Hematopoietic multipotent progenitor cell treated with erythropoietin and hydrocortisone succinate and interleukin-3 and kit ligand, for 4 days (in vitro differentiated cells): ENCODE results near the gene CRCP.
A peak's percentile ranks its signal among the peaks of the same experiment; 100 is the strongest.
"Not testable (repeated sequence)": the region's sequence is repeated elsewhere in the genome, so short reads cannot be mapped to it uniquely, and the experiment has no call there.

ENCODE experiments used
- DNase-seq: peaks from one replicate; pipeline ENCODE4 v3.0.0-alpha.2; 2015

Gene CRCP

DNA sequence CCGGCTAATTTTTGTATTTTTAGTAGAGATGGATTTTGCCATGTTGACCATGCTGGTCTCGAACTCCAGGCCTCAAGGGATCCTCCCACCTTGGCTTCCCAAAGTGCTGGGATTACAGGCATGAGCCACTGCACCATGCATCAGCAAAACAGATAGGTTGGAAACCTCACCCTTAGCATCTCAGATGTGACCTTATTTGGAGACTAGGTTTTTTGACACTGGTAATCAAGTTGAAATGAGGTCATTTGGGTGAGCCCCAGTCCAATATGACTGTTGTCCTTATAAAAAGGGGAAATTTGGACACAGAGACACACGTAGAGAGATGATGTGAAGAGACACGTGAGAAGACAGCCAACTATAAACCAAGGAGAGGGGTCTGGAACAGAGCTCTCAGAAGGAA is 48.0 kb downstream of the CRCP start:
- DNase-seq, result no peak

DNA sequence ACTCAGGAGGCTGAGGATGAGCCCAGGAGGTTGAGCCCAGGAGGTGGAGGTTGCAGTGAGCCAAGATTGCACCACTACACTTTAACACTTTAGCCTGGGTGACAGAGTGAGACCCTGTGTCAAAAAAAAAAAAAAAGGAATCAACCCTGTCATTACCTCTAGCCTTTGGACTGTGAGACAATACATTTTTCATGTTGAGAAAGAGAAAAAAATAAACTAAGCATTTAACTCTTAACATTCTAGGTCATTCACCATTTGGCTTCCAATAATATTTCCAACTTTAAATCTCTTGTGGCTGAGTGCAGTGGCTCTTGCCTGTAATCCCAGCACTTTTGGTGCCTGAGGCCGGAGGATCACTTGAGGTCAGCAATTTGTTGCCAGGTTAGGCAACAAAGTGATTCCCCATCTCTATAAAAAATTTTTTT is 48.6 kb downstream of the CRCP start:
- no peak for DNase-seq

DNA sequence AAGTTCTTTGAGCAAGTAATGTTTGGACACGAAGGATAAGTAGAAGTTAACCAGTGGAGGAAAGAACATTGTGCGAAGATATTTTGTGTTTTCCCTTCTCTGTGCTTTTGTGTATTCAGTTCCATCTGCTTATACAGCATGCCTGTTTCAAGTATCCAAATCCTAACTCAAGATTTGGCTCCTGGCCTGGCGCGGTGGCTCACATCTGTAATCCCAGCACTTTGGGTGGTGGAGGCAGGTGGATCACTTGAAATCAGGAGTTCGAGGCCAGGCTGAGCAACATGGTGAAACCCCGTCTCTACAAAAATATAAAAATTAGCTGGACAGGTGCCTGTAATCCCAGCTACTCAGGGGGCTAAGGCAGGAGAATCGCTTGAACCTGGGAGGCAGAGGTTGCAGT is 49.7 kb downstream of the CRCP start:
- no peak for DNase-seq

DNA sequence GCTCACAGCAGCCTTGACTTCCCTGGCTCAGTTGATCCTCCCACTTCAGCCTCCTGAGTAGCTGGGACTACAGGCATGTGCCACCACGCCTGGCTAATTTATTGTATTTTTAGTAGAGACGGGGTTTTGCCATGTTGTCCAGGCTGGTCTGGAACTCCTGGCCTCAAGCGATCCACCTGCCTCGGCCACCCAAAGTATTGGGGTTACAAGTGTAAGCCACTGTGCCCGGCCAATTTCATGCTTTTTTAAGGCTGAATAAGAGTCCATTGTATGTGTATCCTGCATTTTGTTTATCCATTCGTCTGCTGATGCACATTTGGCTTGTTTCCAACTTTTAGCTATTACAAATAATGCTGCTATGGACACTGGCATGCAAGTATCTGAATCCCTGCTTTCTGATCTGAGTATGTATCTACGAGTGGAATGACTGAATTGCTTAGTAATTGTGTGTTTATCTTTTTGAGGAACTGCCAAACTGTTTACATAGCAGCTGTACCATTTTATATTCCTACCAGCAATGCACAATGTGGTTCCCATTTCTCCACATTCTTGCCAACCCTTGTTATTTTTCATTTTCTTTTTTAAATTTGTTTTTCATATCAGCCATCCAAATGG is 53.2 kb downstream of the CRCP start:
- DNase-seq, result peak; percentile 38

DNA sequence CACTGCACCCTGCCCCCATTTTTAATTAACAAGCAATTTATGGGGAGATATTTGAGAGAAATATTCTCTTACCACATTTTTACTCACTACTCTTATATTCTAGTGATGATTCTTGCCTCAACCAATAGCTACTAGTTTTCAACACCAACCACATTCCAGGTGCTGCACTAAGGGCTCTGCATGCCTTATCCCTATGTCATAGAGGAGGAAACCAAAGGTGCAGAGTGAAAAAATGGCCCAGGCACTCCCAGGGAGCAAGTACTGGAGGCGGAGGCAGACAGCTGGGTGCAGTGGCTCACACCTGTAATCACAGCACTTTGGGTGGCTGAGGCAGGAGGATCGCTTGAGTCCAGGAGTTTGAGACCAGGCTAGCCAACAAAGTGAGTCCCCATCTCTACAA is 55.0 kb downstream of the CRCP start:
- DNase-seq, result no peak

GRCh38 chr7:66170309-66171231 is 55.9 kb downstream of the CRCP start:
- no peak for DNase-seq

DNA sequence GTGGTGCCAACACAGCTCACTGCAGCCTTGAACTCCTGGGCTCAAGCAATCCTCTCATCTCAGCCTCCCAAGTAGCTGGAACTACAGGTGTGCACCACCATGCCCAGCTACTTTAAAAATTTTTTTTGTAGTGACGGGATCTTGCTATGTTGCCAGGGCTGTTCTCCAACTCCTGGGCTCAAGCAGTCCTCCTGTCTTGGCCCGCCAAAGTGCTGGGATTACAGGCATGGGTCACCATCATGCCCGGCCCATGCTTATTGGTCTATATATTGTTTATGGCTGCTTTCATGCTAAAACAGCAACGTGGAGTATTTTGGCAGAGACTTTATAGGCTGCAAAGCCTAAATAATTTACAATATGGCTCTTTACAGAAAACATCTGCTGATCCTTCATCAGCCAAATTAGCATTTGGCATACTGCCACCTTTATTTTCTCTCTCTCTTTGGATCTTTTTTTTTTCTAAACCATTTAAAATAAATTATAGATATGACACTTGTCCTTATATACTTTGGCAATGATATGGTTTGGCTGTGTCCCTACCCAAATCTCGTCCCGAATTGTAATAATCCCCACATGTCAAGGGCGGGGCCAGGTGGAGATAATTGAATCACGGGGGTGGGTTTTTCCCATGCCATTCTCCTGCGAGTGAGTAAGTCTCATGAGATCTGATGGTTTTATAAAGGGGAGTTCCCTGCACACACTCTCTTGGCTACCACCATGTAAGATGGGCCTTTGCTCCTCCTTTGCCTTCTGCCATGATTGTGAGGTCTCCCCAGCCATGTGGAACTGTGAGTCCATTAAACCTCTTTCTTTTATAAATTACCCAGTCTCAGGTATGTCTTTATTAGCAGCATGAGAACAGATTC is 58.1 kb downstream of the CRCP start:
- not testable (repeated sequence) for DNase-seq

GRCh38 chr7:66173856-66174255 is 59.2 kb downstream of the CRCP start:
- no peak for DNase-seq

GRCh38 chr7:66175006-66175405 is 60.4 kb downstream of the CRCP start:
- not testable (repeated sequence) for DNase-seq

DNA sequence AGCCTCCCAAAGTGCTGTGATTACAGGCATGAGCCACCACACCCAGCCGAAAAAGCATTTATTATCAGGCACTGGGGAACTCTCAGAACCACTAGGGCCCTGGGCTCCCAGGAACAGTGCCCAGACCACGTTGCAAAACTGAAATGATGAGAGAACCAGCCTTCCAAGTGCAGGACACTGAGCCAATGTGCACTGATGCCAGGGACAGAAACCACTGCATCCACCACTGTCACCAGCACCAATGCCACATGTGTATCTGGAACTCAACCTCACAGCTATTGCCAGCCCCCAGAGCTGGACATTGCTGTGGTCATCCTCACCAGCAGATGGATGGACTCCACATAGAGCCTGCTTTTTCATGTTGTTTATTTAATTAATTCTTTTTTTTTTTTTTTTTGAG is 62.3 kb downstream of the CRCP start:
- DNase-seq, result no peak

DNA sequence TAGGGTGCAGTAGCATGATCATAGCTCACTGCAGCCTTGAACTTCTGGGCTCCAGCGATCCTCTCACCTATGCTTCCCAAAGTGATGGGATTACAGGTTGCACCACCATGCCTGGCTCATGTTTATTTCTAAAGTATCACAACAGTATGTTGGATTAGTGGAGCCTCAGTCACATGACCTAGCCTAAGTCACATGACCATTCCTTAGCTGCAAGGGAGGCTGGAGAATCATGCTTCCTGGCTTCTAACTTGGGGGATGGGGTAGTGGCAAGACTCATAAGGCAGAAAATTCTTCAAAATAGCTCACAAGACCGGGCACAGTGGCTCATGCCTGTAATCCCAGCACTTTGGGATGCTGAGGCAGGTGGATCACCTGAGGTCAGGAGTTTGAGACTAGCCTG is 63.6 kb downstream of the CRCP start:
- DNase-seq, result no peak

DNA sequence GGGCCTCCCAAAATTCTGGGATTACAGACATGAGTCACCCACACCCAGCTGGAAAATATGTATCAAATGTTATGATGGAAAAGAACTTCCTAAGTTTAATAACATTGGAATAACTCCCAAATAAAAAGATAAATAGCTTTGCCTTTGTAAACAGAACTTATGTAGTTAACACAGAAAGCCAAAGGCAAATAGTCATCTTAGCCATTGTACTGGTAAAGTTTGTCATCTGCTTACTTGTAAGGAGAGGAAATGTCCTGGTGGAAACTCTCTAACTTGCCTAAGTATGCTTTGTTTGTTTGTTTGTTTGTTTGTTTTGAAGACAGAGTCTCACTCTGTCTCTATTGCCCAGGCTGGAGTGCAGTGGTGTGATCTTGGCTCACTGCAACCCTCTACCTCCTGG is 66.7 kb downstream of the CRCP start:
- DNase-seq, result no peak

DNA sequence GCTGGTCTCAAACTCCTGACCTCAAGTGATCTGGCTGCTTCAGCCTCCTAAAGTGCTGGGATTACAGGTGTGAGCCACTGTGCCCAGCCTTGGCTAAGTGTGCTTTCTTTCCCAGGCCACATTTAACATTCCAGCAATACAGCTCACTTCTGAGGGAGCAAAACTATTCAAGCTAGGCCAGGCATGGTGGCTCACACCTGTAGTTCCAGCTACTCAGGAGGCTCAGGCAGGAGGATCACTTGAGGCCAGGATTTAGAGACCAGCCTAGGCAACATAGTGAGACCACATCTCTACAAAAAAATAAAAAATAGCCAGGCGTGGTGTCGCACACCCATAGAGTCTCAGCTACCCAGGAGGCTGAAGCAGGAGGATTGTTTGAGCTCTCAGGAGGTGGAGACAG is 67.2 kb downstream of the CRCP start:
- no peak for DNase-seq

DNA sequence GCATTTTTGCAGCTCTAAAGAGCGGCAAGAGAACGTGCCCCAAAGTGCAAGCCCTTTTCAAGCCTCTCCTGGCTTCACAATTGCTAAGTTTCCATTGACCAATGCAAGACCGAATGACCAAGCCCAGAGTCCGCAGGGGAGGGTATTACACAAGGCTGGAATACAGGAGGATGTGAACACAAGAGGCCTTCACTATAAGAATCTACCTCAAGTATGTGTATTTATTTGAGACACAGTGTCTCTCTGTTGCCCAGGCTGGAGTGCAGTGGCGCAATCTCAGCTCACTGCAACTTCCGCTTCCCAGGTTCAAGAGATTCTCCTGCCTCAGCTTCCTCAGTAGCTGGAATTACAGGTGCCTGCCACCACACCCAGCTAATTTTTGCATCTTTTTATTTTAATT is 68.3 kb downstream of the CRCP start:
- no peak for DNase-seq

- DNase-seq, result no peak
Observed at GRCh38 chr7:66183700-66184099, 69.1 kb downstream of the CRCP start.

- DNase-seq, result no peak
Observed at GRCh38 chr7:66185680-66186187, 71.1 kb downstream of the CRCP start.

GRCh38 chr7:66186991-66187390 is 72.3 kb downstream of the CRCP start:
- no peak for DNase-seq

- DNase-seq, result no peak
Observed at GRCh38 chr7:66187905-66188304, 73.3 kb downstream of the CRCP start.

GRCh38 chr7:66188645-66189044 is 74.0 kb downstream of the CRCP start:
- no peak for DNase-seq

DNA sequence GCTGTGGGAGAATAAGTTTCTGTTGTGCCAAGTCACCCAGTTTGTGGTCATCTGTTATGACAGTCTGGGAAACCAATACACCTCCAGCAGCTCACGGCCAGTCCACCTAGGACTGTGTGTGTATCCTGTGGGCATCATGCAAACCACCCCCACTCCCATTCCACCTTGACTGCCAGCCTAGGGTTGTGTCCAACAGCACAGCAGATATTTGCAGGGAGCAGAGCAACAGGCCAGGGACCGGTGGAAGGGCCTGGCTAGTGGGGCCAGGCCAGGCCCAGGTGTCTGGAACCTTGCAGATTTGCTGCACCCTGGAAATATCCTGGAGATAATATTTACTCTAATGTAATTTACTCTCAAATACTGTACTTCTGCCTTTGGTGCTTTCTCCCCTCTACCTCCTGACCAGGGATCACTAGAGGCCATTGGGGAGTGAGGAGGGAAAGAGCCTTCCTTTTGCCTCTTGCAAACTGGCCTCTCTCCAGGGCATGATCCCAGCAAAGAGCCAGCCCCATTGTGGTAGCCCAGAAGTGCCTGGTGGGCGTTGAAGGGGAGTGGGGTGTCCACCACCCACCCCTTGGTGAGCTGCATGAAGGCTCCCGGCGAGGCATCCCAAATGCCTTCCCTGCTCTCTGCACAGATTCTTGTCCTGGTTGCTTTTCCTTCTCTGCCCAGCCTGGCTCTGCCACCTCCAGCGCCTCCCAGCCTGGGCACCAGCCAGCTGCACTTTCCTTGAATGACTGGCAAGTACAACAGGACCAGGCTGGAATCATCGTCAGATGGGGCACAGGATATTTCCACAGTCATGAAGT is 75.3 kb downstream of the CRCP start:
- DNase-seq, result no peak

GRCh38 chr7:66190504-66190857 is 75.8 kb downstream of the CRCP start:
- DNase-seq, result no peak

DNA sequence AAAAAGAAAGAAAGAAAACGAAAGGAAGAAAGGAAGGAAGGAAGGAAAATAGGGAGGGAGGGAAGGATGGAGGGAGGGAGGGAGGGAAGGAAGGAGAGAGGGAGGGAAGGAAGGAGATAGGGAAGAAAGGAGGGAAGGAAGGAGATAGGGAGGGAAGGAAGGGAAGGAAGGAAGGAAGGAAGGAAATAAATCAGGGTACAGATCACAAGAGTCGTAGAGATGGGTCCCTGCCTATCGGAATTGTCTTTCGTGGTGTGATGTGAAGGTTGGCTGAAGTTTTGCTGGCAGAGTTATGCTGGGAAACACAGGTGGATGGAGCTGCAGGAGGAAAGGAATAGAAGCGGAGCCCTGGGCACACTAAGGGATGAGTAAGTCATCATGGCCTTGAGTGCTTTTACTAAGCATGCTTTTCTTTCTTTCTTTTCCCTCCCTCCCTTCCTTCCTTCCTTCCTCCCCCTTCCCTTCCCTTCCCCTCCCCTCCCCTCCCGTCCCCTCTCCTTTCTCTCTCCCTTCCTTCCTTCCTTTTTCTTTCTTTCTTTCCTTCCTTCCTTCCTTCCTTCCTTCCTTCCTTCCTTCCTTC is 78.6 kb downstream of the CRCP start:
- no peak for DNase-seq
